Measurements from ENCODE around the gene STARD3NL. TPM values are rescaled to one million over a fixed set of nuclear protein-coding genes. Genes with fewer than 3 reads are reported as not detected.

Gene STARD3NL
- polyA plus RNA-seq, 1 donor from 2014 or later, result 233 TPM

DNA sequence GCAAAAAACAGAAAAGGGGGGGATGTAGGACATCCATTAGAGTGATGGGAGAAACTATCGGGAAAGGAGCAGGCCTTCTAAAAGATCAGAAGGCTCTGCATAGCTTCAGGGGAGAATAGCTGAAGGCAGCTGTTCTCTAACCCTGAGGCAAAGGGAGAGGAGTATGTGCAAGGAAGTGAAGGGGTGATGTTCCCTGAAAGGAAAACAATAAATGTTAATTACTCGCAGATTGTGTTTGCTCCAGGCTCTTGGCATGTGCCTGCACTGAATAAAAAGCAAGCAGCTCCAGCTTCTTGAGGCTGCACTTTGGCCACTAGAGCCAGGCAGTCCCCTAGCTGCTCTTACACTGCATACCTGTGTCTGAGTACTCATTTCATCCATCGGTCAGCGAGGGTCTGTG is 14.4 kb upstream of the STARD3NL start:
- Histone ChIP-seq H2AFZ (ENCODE audit: low read depth, low read length) (no peak overlapping the region), H3K79me2 (replicated peaks; ENCODE audit: insufficient read depth, low read length) (no peaks in the 10 kb centered on the region), H3F3A (ENCODE audit: insufficient read depth, low read length, poor library complexity, severe bottlenecking) (no peaks in the 10 kb centered on the region), H4K20me1 (ENCODE audit: insufficient read depth) (no peaks in the 10 kb centered on the region), H3K36me3 (ENCODE audit: insufficient read depth, low read length) (no peaks in the 10 kb centered on the region), H3K4me3 (ENCODE audit: low read length) (no peak overlapping the region), H3K27me3 (ENCODE audit: insufficient read depth, low read depth, low read length) (no peaks in the 10 kb centered on the region), H3K4me2 (ENCODE audit: low read length) (no peak overlapping the region), H3K9me2 (ENCODE audit: insufficient read depth, low read length) (no peaks in the 10 kb centered on the region), H3K27ac (ENCODE audit: low read length) (no peak overlapping the region), H3K9ac (ENCODE audit: low read length) (no peak overlapping the region), H3K9me3 (ENCODE audit: low read length) (no peaks in the 10 kb centered on the region)
- TF ChIP-seq EP300 (conservative IDR thresholded peaks at IDR 0.05; ENCODE audit: poor library complexity, severe bottlenecking) (no peak), SMC3 (conservative IDR thresholded peaks at IDR 0.05; ENCODE audit: poor library complexity) (no peak), RAD21 (conservative IDR thresholded peaks at IDR 0.05) (no peak), EZH2 (IDR thresholded peaks at IDR 0.05; ENCODE audit: borderline replicate concordance, insufficient read depth, low read length, poor library complexity, severe bottlenecking) (no peak), MXI1 (conservative IDR thresholded peaks at IDR 0.05; ENCODE audit: poor library complexity, severe bottlenecking) (no peak)

GRCh38 chr7:38168890-38169570 is 9.0 kb upstream of the STARD3NL start:
- no peak overlapping the region for H3K4me2 ChIP-seq (ENCODE audit: low read length)
- H3K4me3 ChIP-seq (ENCODE audit: low read length), result no peak overlapping the region
- H3K9ac ChIP-seq (ENCODE audit: low read length), result no peak overlapping the region
- H3F3A ChIP-seq (ENCODE audit: insufficient read depth, low read length, poor library complexity, severe bottlenecking), result no peaks in the 10 kb centered on the region
- H3K27ac ChIP-seq (ENCODE audit: low read length), result no peak overlapping the region
- H3K79me2 ChIP-seq (replicated peaks; ENCODE audit: insufficient read depth, low read length), result no peaks in the 10 kb centered on the region
- no peaks in the 10 kb centered on the region for H3K27me3 ChIP-seq (ENCODE audit: insufficient read depth, low read depth, low read length)
- no peaks in the 10 kb centered on the region for H4K20me1 ChIP-seq (ENCODE audit: insufficient read depth)
- H3K9me3 ChIP-seq (ENCODE audit: low read length), result no peaks in the 10 kb centered on the region
- no peak overlapping the region for H2AFZ ChIP-seq (ENCODE audit: low read depth, low read length)
- no peaks in the 10 kb centered on the region for H3K36me3 ChIP-seq (ENCODE audit: insufficient read depth, low read length)
- TF ChIP-seq POLR2AphosphoS5 (IDR thresholded peaks at IDR 0.05), result no peak
- no peak for TF ChIP-seq CTCF (IDR thresholded peaks at IDR 0.05; ENCODE audit: poor library complexity, severe bottlenecking)
- no peak for TF ChIP-seq SMC3 (conservative IDR thresholded peaks at IDR 0.05; ENCODE audit: poor library complexity)
- TF ChIP-seq, protein P1, sequence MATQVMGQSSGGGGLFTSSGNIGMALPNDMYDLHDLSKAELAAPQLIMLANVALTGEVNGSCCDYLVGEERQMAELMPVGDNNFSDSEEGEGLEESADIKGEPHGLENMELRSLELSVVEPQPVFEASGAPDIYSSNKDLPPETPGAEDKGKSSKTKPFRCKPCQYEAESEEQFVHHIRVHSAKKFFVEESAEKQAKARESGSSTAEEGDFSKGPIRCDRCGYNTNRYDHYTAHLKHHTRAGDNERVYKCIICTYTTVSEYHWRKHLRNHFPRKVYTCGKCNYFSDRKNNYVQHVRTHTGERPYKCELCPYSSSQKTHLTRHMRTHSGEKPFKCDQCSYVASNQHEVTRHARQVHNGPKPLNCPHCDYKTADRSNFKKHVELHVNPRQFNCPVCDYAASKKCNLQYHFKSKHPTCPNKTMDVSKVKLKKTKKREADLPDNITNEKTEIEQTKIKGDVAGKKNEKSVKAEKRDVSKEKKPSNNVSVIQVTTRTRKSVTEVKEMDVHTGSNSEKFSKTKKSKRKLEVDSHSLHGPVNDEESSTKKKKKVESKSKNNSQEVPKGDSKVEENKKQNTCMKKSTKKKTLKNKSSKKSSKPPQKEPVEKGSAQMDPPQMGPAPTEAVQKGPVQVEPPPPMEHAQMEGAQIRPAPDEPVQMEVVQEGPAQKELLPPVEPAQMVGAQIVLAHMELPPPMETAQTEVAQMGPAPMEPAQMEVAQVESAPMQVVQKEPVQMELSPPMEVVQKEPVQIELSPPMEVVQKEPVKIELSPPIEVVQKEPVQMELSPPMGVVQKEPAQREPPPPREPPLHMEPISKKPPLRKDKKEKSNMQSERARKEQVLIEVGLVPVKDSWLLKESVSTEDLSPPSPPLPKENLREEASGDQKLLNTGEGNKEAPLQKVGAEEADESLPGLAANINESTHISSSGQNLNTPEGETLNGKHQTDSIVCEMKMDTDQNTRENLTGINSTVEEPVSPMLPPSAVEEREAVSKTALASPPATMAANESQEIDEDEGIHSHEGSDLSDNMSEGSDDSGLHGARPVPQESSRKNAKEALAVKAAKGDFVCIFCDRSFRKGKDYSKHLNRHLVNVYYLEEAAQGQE (IDR thresholded peaks at IDR 0.05; ENCODE audit: borderline replicate concordance), result no peak
- no peak for TF ChIP-seq EZH2 (IDR thresholded peaks at IDR 0.05; ENCODE audit: borderline replicate concordance, insufficient read depth, low read length, poor library complexity, severe bottlenecking)
- no peak for TF ChIP-seq RAD21 (conservative IDR thresholded peaks at IDR 0.05)
- no peak for TF ChIP-seq TAF1 (IDR thresholded peaks at IDR 0.05; ENCODE audit: low read depth)
- TF ChIP-seq MXI1 (conservative IDR thresholded peaks at IDR 0.05; ENCODE audit: poor library complexity, severe bottlenecking), result no peak
- no peaks in the 10 kb centered on the region for H3K9me2 ChIP-seq (ENCODE audit: insufficient read depth, low read length)

Measured in neural cell (in vitro differentiated cells).